AG04450 (cell line): ENCODE data around the gene NLGN1. TPM values are rescaled to one million over a fixed set of nuclear protein-coding genes. Genes with fewer than 3 reads are reported as not detected.
A peak's percentile ranks its signal among the peaks of the same experiment; 100 is the strongest.

Experiments used
- CTCF ChIA-PET: fragments of 300-600, 350-600 bp; formaldehyde crosslinking; extraction: SDS; loops from one replicate; lab custom pipeline; 2022; ENCODE audit warnings: antibody characterized with exemption, inconsistent platforms; lab: Charles Lee
- POLR2A ChIA-PET: fragments of 350-600 bp; formaldehyde crosslinking; extraction: SDS; loops from one replicate; lab custom pipeline; 2021; ENCODE audit warnings: antibody characterized with exemption, inconsistent platforms; lab: Yijun Ruan, JAX
- DNase-seq: peaks from one replicate; pipeline ENCODE4 v3.0.0-alpha.2; 2011; ENCODE audit warnings: low read depth, low spot score
- H3K27ac ChIP-seq: one replicate; pipeline ENCODE4 v1.5.1; 2012; ENCODE audit warnings: low read depth, low read length, control low read depth
- H3K27me3 ChIP-seq: one replicate; pipeline ENCODE4 v1.6.0; 2012; ENCODE audit warnings: low read length; ENCODE audit not compliant: control insufficient read depth, insufficient read depth
- H3K4me3 ChIP-seq: 2 replicates; pipeline ENCODE4 v1.5.1; 2011; ENCODE audit warnings: mild to moderate bottlenecking, low read depth, low read length, control low read depth
- H3K9me3 ChIP-seq: 2 replicates; pipeline ENCODE4 v1.5.1; 2012; ENCODE audit warnings: low read length; ENCODE audit not compliant: control insufficient read depth, insufficient read depth
- CTCF ChIP-seq: IDR thresholded peaks from 2 replicates; pipeline ENCODE4 v1.5.1; 2011; ENCODE audit warnings: low read depth, low read length, control low read depth, inconsistent platforms
- polyA plus RNA-seq: library from polyadenylated mRNA; depleted of rRNA; stranded (reverse); fragments of >200 nt; gene quantifications from 2 replicates; pipeline ENCODE4 v1.2.3, GENCODE V29; 2011

The NLGN1 gene
- polyA plus RNA-seq, 1 experiment = 1.7 TPM

GRCh38 chr3:174111776-174112175 is 714.2 kb downstream of the NLGN1 start:
- no peak overlapping the region for H3K27ac ChIP-seq
- POLR2A ChIA-PET = no interaction called here
- no peaks in the 10 kb centered on the region for H3K27me3 ChIP-seq
- no peaks in the 10 kb centered on the region for H3K9me3 ChIP-seq
- TF ChIP-seq CTCF = no peak
- CTCF ChIA-PET = no interaction called here
- DNase-seq = no peak
- no peak overlapping the region for H3K4me3 ChIP-seq

- POLR2A ChIA-PET = no interaction called here
- CTCF ChIA-PET = interaction anchor here (0.6 kb wide), 1 partner anchor 2000 kb away, joined by 7 read pairs; no protein-coding TSS in a partner anchor
- Histone ChIP-seq H3K27ac (no peak overlapping the region), H3K9me3 (no peaks in the 10 kb centered on the region), H3K27me3 (no peaks in the 10 kb centered on the region), H3K4me3 (no peak overlapping the region)
- TF ChIP-seq CTCF = no peak
- peak; percentile 30 for DNase-seq
Observed at GRCh38 chr3:174116421-174116820, 718.9 kb downstream of the NLGN1 start.

- CTCF ChIA-PET = no interaction called here
- H3K9me3 ChIP-seq = no peaks in the 10 kb centered on the region
- TF ChIP-seq CTCF = no peak
Observed at GRCh38 chr3:174120997-174121396, 723.5 kb downstream of the NLGN1 start.

GRCh38 chr3:174122411-174122810 is 724.9 kb downstream of the NLGN1 start:
- H3K27ac ChIP-seq = no peak overlapping the region
- ChIA-PET CTCF (no interaction called here), POLR2A (no interaction called here)
- H3K4me3 ChIP-seq = no peak overlapping the region
- no peaks in the 10 kb centered on the region for H3K9me3 ChIP-seq
- H3K27me3 ChIP-seq = no peaks in the 10 kb centered on the region
- TF ChIP-seq CTCF = no peak
- DNase-seq = no peak

More at GRCh38 chr3:174120997-174121396, 723.5 kb downstream of the NLGN1 start:
- DNase-seq = no peak
- POLR2A ChIA-PET = no interaction called here
- H3K4me3 ChIP-seq = no peak overlapping the region
- H3K27me3 ChIP-seq = no peaks in the 10 kb centered on the region
- no peak overlapping the region for H3K27ac ChIP-seq

- Histone ChIP-seq H3K27ac (no peak overlapping the region), H3K27me3 (no peaks in the 10 kb centered on the region), H3K4me3 (no peak overlapping the region), H3K9me3 (no peaks in the 10 kb centered on the region)
- ChIA-PET POLR2A (no interaction called here), CTCF (interaction anchor here (0.6 to 1.0 kb wide), 4 partner anchors 14 to 629 kb away, joined by 3 to 4 read pairs (median 4); no protein-coding TSS in a partner anchor)
- peak; percentile 15 for DNase-seq
- TF ChIP-seq CTCF = peak; percentile 78
Observed at GRCh38 chr3:174125267-174125824, 727.8 kb downstream of the NLGN1 start.
